T-helper 2 cell treated with Interferon-gamma antibody and Interleukin-4, amounts not matched to agents 5 μg/mL and 100 μg/mL, for 36 hours (primary cell): ENCODE measurements around the gene DOCK11.
"Not testable (repeated sequence)": the region's sequence is repeated elsewhere in the genome, so short reads cannot be mapped to it uniquely, and the experiment has no call there.

Experiments
- DNase-seq: peaks from one replicate; pipeline ENCODE4 v3.0.0; 2021; ENCODE audit warnings: low spot score
- H3K27ac Mint-ChIP-seq: one replicate; pipeline ENCODE4 v1.8.0; 2021; ENCODE audit warnings: mild to moderate bottlenecking, mixed read lengths
- H3K27me3 Mint-ChIP-seq: one replicate; pipeline ENCODE4 v1.8.0; 2021; ENCODE audit warnings: low read depth, mixed read lengths
- H3K36me3 Mint-ChIP-seq: one replicate; pipeline ENCODE4 v1.8.0; 2021; ENCODE audit warnings: low read depth, mixed read lengths
- H3K4me1 Mint-ChIP-seq: one replicate; pipeline ENCODE4 v1.8.0; 2021; ENCODE audit warnings: low read depth, mixed read lengths
- H3K4me3 Mint-ChIP-seq: one replicate; pipeline ENCODE4 v1.8.0; 2022; ENCODE audit warnings: mild to moderate bottlenecking, moderate library complexity, mixed read lengths
- H3K9me3 Mint-ChIP-seq: one replicate; pipeline ENCODE4 v1.8.0; 2021; ENCODE audit warnings: mixed read lengths

The DOCK11 gene

DNA sequence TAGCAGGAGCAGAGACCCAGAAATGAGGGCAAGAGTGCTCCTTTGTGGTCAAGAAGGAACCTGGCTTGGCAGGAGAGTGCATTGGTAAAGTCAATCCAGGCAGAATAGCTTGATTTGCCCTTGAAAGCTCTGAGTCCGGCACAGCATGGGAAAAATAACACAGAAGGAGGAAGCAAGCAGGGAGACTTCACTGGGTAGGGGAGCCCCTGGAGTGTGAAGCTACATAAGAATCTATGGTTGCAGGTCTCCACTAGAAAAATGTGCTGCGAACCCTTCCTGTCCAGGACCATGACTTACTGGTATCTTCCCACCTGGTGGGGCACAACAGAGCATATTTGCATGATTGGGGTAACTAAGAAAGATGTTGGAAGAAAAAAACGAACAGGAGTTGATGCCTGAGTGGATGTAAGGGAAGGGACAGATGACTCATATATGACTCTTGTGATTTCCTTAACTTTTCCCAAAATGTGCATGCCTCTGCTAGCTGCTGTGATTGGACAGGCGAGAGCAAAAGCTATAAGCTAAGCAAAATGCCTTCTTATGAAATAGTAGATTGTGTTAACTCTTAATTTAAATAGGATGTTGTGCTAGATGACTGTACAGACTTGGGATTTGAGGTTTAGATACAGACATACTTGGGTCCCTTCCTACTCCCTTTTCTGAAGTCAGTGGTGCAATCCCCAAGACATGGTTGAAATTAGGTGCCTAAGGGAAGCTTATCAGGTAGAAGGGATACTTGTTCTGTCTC, 235.1 kb downstream of the DOCK11 start:
- Mint-ChIP-seq H3K9me3 (peaks cover 3% of the 10 kb centered on the region), H3K27me3 (peaks cover 47% of the 10 kb centered on the region), H3K27ac (no peak overlapping the region), H3K4me3 (no peak overlapping the region), H3K36me3 (no peaks in the 10 kb centered on the region), H3K4me1 (peaks cover 6% of the 10 kb centered on the region)
- no peak for DNase-seq

DNA sequence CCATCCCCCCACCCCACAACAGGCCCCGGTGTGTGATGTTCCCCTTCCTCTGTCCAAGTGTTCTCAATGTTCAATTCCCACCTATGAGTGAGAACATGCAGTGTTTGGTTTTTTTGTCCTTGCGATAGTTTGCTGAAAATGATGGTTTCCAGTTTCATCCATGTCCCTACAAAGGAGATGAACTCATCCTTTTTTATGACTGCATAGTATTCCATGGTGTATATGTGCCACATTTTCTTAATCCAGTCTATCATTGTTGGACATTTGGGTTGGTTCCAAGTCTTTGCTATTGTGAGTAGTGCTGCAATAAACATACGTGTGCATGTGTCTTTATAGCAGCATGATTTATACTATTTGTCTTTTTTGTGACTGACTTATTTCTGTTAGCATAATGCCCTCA, 236.9 kb downstream of the DOCK11 start:
- not testable (repeated sequence) for H3K4me1 Mint-ChIP-seq, H3K27ac Mint-ChIP-seq

DNA sequence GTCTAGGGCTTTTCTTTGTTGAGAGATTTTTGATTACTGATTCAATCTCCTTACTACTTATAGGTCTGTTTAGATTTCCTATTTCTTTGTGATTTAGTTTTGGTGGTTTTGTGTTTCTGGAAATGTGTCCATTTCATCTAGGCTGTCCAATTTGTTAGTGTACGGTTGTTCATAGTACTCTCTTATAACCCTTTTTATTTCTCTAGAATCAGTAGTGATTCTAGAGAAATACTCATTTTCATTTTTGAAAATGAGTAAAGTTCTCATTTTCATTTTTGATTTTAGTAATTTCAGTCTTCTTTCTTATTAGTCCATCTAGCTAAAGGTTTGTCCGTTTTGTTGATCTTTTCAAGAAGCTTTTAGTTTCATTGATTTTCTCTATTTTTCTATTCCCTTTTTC, 239.3 kb downstream of the DOCK11 start:
- no peak overlapping the region for H3K27ac Mint-ChIP-seq
- H3K27me3 Mint-ChIP-seq = peaks cover 24% of the 10 kb centered on the region
- H3K36me3 Mint-ChIP-seq = no peaks in the 10 kb centered on the region
- no peak for DNase-seq
- H3K4me3 Mint-ChIP-seq = no peak overlapping the region
- H3K4me1 Mint-ChIP-seq = peaks cover 3% of the 10 kb centered on the region
- peaks cover 8% of the 10 kb centered on the region for H3K9me3 Mint-ChIP-seq

More for the DNA sequence above, 236.9 kb downstream of the DOCK11 start:
- not testable (repeated sequence) for H3K4me3 Mint-ChIP-seq, H3K9me3 Mint-ChIP-seq, H3K36me3 Mint-ChIP-seq, DNase-seq
- peaks cover 42% of the 10 kb centered on the region for H3K27me3 Mint-ChIP-seq
